Upper lobe of right lung (tissue), 1 donor: Measurements from ENCODE around the gene TSPAN8. TPM values are rescaled to one million over a fixed set of nuclear protein-coding genes. Genes with fewer than 3 reads are reported as not detected.

ENCODE experiments used
- ATAC-seq: fragments of 200-7000 bp; cut with Tn5 transposase; one replicate; pipeline ENCODE4 v1.9.1; 2020; ENCODE audit warnings: mild to moderate bottlenecking, moderate library complexity
- DNase-seq: peaks from one replicate; pipeline ENCODE4 v3.0.0-alpha.2; 2020
- H3K27ac ChIP-seq: fragments of 200-600 bp; one replicate; pipeline ENCODE4 v1.8.0; 2022
- H3K27me3 ChIP-seq: fragments of 200-600 bp; one replicate; pipeline ENCODE4 v1.8.0; 2022; ENCODE audit warnings: mild to moderate bottlenecking
- H3K36me3 ChIP-seq: fragments of 200-600 bp; one replicate; pipeline ENCODE4 v1.8.0; 2022
- H3K4me1 ChIP-seq: fragments of 200-600 bp; one replicate; pipeline ENCODE4 v1.8.0; 2022
- H3K4me3 ChIP-seq: fragments of 200-600 bp; one replicate; pipeline ENCODE4 v1.8.0; 2022; ENCODE audit warnings: mild to moderate bottlenecking
- H3K9me3 ChIP-seq: fragments of 200-600 bp; one replicate; pipeline ENCODE4 v1.8.0; 2022
- intact Hi-C: fragments of 100-400 bp; cut with DNase I; formaldehyde crosslinking; loops from one replicate; pipeline ENCODE4 v1.11.0; 2022
- total RNA-seq: library from RNA; stranded (reverse); fragmentation: NEBNext Ultra II Directional; extraction: Animal tissue kit (Norgen Biotek cat#: 25700); gene quantifications from one replicate; pipeline ENCODE4 v1.2.1, GENCODE V29; 2021
- TF ChIP-seq, protein P1 (sequence below): fragments of 200-600 bp; IDR thresholded peaks from one replicate; pipeline ENCODE4 v1.8.0; 2022; ENCODE audit warnings: antibody characterized with exemption
- donor health status: DM: no; HTN: yes; CAD: no; lungs with severe emphysema.

Gene TSPAN8
- total RNA-seq, 1 donor from 2014 or later = 11.2 TPM

DNA sequence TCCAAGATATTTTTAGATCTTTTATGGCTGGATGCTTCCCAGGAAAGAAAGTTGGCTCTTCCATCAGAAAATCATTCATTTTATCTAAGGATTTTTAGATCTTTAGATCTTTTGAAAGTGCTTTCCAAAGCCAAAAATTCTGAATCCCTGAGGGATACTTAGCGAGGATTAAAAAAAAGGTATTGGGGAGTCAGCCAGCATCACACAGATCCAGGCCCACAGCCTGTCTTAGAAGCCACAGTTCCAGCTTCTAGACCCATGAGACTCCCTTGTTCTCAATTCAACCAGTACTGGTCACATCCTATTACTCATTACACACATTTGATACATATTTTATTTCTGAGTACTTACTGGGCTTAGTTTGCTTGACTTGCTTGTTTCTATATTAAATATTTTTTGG is 49.9 kb downstream of the TSPAN8 start:
- Histone ChIP-seq H3K27me3 (no peaks in the 10 kb centered on the region), H3K9me3 (no peaks in the 10 kb centered on the region), H3K4me1 (no peaks in the 10 kb centered on the region), H3K27ac (no peak overlapping the region), H3K4me3 (no peak overlapping the region), H3K36me3 (no peaks in the 10 kb centered on the region)
- DNase-seq = no peak
- TF ChIP-seq, protein P1, sequence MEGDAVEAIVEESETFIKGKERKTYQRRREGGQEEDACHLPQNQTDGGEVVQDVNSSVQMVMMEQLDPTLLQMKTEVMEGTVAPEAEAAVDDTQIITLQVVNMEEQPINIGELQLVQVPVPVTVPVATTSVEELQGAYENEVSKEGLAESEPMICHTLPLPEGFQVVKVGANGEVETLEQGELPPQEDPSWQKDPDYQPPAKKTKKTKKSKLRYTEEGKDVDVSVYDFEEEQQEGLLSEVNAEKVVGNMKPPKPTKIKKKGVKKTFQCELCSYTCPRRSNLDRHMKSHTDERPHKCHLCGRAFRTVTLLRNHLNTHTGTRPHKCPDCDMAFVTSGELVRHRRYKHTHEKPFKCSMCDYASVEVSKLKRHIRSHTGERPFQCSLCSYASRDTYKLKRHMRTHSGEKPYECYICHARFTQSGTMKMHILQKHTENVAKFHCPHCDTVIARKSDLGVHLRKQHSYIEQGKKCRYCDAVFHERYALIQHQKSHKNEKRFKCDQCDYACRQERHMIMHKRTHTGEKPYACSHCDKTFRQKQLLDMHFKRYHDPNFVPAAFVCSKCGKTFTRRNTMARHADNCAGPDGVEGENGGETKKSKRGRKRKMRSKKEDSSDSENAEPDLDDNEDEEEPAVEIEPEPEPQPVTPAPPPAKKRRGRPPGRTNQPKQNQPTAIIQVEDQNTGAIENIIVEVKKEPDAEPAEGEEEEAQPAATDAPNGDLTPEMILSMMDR = no peak
- no peak for ATAC-seq
- intact Hi-C loops = no loop called here

DNA sequence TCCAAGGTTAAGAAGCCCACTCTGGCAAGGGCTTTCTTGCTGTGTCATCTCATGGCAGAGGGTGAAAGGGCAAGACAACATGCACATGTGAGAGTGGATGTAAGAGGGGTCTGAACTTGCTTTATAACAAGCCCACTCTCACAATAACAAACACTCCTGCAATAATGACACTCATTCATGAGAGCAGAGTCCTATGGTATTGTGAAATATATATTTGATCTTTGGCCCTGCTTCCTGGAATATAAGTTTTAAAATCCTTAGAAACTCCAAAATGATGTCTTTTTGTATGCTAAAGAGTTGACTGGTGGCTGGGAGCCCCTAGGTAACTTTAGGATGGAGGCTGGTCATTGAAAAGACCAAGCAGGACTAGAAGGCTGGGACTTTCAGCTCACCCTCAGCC is 51.8 kb downstream of the TSPAN8 start:
- TF ChIP-seq, protein P1 = no peak
- no peak for DNase-seq
- no peaks in the 10 kb centered on the region for H3K27me3 ChIP-seq
- no peak overlapping the region for H3K27ac ChIP-seq
- no peak for ATAC-seq
- no peaks in the 10 kb centered on the region for H3K36me3 ChIP-seq
- no peaks in the 10 kb centered on the region for H3K4me1 ChIP-seq
- intact Hi-C loops = no loop called here
- H3K9me3 ChIP-seq = no peaks in the 10 kb centered on the region
- H3K4me3 ChIP-seq = no peak overlapping the region

DNA sequence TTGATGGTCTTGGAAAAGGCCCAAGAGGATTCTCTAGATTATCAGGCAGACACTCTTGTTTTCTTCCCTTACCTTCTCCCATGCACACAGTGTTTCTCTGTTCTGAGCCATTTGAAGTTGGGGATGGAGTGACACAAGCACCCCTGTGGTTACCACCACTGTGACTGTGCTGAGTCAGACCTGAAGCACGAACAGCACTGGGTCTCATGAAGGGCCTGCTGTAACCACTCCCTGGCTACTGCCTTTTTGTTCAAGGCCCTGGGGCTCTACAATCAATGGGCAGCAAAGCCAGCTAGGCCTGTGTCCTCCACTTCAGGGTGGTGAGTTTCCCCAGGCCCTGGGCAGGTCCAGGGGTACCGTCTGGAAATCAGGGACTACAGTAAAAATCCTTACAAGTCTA is 65.5 kb downstream of the TSPAN8 start:
- Histone ChIP-seq H3K4me3 (no peak overlapping the region), H3K27ac (no peak overlapping the region), H3K4me1 (no peaks in the 10 kb centered on the region), H3K36me3 (no peaks in the 10 kb centered on the region), H3K9me3 (no peaks in the 10 kb centered on the region), H3K27me3 (no peaks in the 10 kb centered on the region)
- DNase-seq = no peak
- ATAC-seq = no peak
- TF ChIP-seq, protein P1 = no peak
- intact Hi-C loops = no loop called here

DNA sequence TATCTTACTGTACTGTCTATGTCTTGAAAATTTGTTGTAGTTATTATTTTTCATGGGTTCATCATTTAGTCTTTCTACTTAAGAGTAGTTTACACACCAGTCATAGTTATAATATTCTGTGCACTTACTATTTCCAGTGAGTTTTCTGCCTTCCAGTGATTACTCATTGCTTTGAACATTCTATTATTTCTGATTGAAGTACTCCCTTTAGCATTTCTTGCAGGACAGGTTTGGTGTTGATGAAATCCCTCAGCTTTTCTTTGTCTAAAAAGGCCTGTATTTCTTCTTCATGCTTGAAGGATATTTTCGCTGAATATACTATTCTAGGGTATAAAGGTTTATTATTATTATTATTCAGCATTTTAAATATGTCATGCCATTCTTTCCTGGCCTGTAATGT is 66.8 kb downstream of the TSPAN8 start:
- TF ChIP-seq, protein P1 = no peak
- H3K27ac ChIP-seq = no peak overlapping the region
- no peak for DNase-seq
- H3K9me3 ChIP-seq = no peaks in the 10 kb centered on the region
- H3K27me3 ChIP-seq = no peaks in the 10 kb centered on the region
- no peak for ATAC-seq
- H3K4me1 ChIP-seq = no peaks in the 10 kb centered on the region
- no peak overlapping the region for H3K4me3 ChIP-seq
- intact Hi-C loops = no loop called here
- no peaks in the 10 kb centered on the region for H3K36me3 ChIP-seq

DNA sequence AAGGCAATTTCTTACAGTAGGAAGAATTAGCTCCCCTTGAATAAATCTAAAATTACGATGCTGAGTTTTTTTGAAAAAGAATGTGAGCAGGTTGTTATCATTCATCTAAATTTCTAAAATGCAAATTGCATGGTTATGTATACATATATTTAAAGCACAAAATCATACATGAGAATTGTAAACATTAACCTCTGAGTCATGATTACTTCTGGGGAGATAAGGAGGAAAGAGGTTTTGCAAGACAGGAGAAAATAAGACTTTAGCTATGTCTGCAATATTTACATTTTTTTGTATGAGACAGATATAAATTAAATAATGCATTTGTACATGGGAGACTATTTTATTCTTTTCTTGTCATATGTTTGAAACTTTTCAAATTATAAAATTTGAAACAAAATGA is 72.2 kb downstream of the TSPAN8 start:
- H3K27me3 ChIP-seq = no peaks in the 10 kb centered on the region
- no peaks in the 10 kb centered on the region for H3K4me1 ChIP-seq
- H3K36me3 ChIP-seq = no peaks in the 10 kb centered on the region
- H3K9me3 ChIP-seq = no peaks in the 10 kb centered on the region
- DNase-seq = no peak
- H3K4me3 ChIP-seq = no peak overlapping the region
- TF ChIP-seq, protein P1 = no peak
- H3K27ac ChIP-seq = no peak overlapping the region
- intact Hi-C loops = no loop called here
- no peak for ATAC-seq

DNA sequence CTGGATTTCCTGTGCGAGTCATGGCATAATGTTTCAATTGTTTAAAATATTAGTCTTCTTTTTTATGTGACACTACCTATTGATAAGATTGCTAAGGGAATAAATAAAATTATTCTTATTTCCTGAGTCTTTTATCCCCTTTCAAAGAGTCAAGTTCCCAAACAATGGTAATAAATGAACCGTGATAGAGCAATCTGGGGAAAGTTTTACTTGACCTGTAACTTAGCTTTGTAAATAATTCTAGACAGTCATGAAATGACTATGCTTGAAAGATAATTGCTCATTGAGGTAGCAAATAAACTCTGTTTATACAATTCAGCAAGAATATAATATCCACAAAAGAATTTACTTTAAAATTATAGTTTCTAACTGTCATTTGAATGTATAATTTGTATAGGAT is 82.1 kb downstream of the TSPAN8 start:
- Histone ChIP-seq H3K9me3 (no peaks in the 10 kb centered on the region), H3K4me1 (no peaks in the 10 kb centered on the region), H3K36me3 (no peaks in the 10 kb centered on the region), H3K4me3 (no peak overlapping the region), H3K27me3 (no peaks in the 10 kb centered on the region), H3K27ac (no peak overlapping the region)
- DNase-seq (no peak), ATAC-seq (no peak)
- TF ChIP-seq, protein P1 = no peak
- intact Hi-C loops = no loop called here
